ENCODE data around the gene C5orf47.

- TF ChIP-seq POLR2A (IDR thresholded peaks at IDR 0.05): no peak
- TF ChIP-seq, protein P1, sequence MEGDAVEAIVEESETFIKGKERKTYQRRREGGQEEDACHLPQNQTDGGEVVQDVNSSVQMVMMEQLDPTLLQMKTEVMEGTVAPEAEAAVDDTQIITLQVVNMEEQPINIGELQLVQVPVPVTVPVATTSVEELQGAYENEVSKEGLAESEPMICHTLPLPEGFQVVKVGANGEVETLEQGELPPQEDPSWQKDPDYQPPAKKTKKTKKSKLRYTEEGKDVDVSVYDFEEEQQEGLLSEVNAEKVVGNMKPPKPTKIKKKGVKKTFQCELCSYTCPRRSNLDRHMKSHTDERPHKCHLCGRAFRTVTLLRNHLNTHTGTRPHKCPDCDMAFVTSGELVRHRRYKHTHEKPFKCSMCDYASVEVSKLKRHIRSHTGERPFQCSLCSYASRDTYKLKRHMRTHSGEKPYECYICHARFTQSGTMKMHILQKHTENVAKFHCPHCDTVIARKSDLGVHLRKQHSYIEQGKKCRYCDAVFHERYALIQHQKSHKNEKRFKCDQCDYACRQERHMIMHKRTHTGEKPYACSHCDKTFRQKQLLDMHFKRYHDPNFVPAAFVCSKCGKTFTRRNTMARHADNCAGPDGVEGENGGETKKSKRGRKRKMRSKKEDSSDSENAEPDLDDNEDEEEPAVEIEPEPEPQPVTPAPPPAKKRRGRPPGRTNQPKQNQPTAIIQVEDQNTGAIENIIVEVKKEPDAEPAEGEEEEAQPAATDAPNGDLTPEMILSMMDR (IDR thresholded peaks at IDR 0.05): no peak
Measured at GRCh38 chr5:174053905-174054304, 64.9 kb downstream of the C5orf47 start.

Measured in esophagus squamous epithelium (tissue), 4 donors.